MM.1S (cell line): ENCODE data around the gene MESD.

ENCODE experiments used
- EZH2 ChIP-seq: fragments of 300-600 bp; sonication (generic); optimal IDR thresholded peaks from 2 replicates; pipeline ENCODE3; 2017; ENCODE audit warnings: low read depth, mild to moderate bottlenecking, antibody characterized with exemption, low read length, mixed read lengths
- TF ChIP-seq, protein P1 (sequence below): fragments of 300-600 bp; sonication (generic); IDR thresholded peaks from 2 replicates; pipeline ENCODE4 v1.5.1; 2016; ENCODE audit warnings: antibody characterized with exemption, low read length, mixed read lengths

DNA sequence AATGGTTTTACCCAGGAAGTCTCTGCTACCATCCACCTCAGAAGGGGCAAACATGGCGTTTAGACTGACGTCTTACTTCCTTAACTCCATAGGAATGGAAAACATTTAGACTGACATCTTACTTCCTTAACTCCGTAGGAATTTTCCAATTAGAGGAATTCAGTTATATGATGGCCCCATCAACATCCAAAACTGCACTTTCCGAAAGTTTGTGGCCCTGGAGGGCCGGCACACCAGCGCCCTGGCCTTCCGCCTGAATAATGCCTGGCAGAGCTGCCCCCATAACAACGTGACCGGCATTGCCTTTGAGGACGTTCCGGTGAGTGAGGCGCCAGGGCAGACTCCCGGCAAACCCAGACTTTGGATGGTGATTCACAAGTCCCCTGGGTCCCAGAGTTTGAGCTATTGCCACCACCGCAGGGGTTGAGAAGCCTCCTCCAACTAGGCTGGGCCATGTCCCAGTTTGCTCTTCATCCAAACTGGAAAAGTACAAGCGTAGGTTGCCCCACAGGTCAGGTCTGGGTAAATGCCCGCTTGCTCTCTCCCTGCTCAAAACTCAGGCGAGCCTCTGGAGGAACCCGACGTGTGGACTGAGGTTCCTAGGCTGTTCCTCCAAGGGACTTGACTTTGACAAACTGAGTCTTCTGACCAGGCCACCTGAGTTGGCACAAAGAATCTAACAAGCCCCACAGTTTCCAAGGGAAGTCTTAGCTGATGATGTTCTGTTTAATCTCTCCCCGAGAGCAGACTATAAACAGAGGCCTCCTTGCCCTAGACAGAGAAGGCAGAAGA, 57.7 kb downstream of the MESD start:
- TF ChIP-seq, protein P1, sequence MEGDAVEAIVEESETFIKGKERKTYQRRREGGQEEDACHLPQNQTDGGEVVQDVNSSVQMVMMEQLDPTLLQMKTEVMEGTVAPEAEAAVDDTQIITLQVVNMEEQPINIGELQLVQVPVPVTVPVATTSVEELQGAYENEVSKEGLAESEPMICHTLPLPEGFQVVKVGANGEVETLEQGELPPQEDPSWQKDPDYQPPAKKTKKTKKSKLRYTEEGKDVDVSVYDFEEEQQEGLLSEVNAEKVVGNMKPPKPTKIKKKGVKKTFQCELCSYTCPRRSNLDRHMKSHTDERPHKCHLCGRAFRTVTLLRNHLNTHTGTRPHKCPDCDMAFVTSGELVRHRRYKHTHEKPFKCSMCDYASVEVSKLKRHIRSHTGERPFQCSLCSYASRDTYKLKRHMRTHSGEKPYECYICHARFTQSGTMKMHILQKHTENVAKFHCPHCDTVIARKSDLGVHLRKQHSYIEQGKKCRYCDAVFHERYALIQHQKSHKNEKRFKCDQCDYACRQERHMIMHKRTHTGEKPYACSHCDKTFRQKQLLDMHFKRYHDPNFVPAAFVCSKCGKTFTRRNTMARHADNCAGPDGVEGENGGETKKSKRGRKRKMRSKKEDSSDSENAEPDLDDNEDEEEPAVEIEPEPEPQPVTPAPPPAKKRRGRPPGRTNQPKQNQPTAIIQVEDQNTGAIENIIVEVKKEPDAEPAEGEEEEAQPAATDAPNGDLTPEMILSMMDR: no peak
- no peak for TF ChIP-seq EZH2
